CD8-positive, alpha-beta memory T cell (primary cell): ENCODE results near the gene SORCS2. TPM values are rescaled to one million over a fixed set of nuclear protein-coding genes. Genes with fewer than 3 reads are reported as not detected.

Source experiments
- CTCF ChIA-PET: fragments of 350-600 bp; sonication (Branson Sonifier 250); formaldehyde crosslinking; loops from one replicate; lab custom pipeline; 2021; ENCODE audit warnings: antibody characterized with exemption; lab: Charles Lee
- POLR2A ChIA-PET: fragments of 350-600 bp; sonication (Branson Sonifier 250); formaldehyde crosslinking; loops from one replicate; lab custom pipeline; 2021; ENCODE audit warnings: antibody characterized with exemption; lab: Charles Lee
- DNase-seq, 5 donors: peaks; one replicate each; pipeline versions ENCODE4 v3.0.0 to v3.0.0-alpha.2; 2020 to 2022; ENCODE audit warnings: mixed read lengths in 1 of 5
- H3K27ac ChIP-seq: one replicate; pipeline ENCODE4 v1.7.0; 2013; ENCODE audit warnings: low read depth, mild to moderate bottlenecking, low read length, moderate library complexity
- H3K27me3 ChIP-seq: 2 replicates; pipeline ENCODE4 v1.7.0; 2013; ENCODE audit warnings: low read length, mild to moderate bottlenecking; ENCODE audit not compliant: insufficient read depth, poor library complexity, severe bottlenecking
- H3K36me3 ChIP-seq: 2 replicates; pipeline ENCODE4 v1.7.0; 2013; ENCODE audit warnings: mild to moderate bottlenecking, low read length, moderate library complexity; ENCODE audit not compliant: insufficient read depth
- H3K4me1 ChIP-seq: 2 replicates; pipeline ENCODE4 v1.7.0; 2013; ENCODE audit warnings: mild to moderate bottlenecking, low read length, moderate library complexity; ENCODE audit not compliant: insufficient read depth
- H3K4me3 ChIP-seq: 2 replicates; pipeline ENCODE4 v1.7.0; 2013; ENCODE audit warnings: mild to moderate bottlenecking, low read length
- H3K9me3 ChIP-seq: 2 replicates; pipeline ENCODE4 v1.7.0; 2013; ENCODE audit warnings: mild to moderate bottlenecking, low read length
- H3K27ac Mint-ChIP-seq, 8 donors: one replicate each; pipeline ENCODE4 v1.8.0; 2020 to 2021; ENCODE audit warnings: mixed read lengths in 8 of 8, mild to moderate bottlenecking in 6 of 8, inconsistent platforms in 3 of 8, moderate library complexity in 3 of 8
- H3K27me3 Mint-ChIP-seq, 2 donors: one replicate each; pipeline ENCODE4 v1.8.0; 2020 to 2021; ENCODE audit warnings: mixed read lengths in 2 of 2, mild to moderate bottlenecking in 1 of 2, moderate library complexity in 1 of 2
- H3K36me3 Mint-ChIP-seq, 3 donors: one replicate each; pipeline ENCODE4 v1.8.0; 2020 to 2021; ENCODE audit warnings: mixed read lengths in 3 of 3, inconsistent platforms in 1 of 3, mild to moderate bottlenecking in 1 of 3
- H3K4me1 Mint-ChIP-seq, 3 donors: one replicate each; pipeline ENCODE4 v1.8.0; 2020 to 2021; ENCODE audit warnings: mixed read lengths in 3 of 3, inconsistent platforms in 1 of 3, mild to moderate bottlenecking in 1 of 3
- H3K4me3 Mint-ChIP-seq, 7 donors: one replicate each; pipeline ENCODE4 v1.8.0; 2020 to 2021; ENCODE audit warnings: mixed read lengths in 7 of 7, mild to moderate bottlenecking in 6 of 7, moderate library complexity in 4 of 7, inconsistent platforms in 2 of 7
- H3K9me3 Mint-ChIP-seq, 5 donors: one replicate each; pipeline ENCODE4 v1.8.0; 2020 to 2022; ENCODE audit warnings: mixed read lengths in 5 of 5, mild to moderate bottlenecking in 3 of 5, moderate library complexity in 2 of 5, inconsistent platforms in 1 of 5
- polyA plus RNA-seq: library from polyadenylated mRNA; unstranded; fragments of 300-500 nt; fragmentation: Illumina TruSeq; gene quantifications from one replicate; pipeline ENCODE4 v1.2.3, GENCODE V29; 2021
- total RNA-seq, 2 experiments: library from RNA; stranded (reverse); gene quantifications; one replicate each; pipeline ENCODE4 v1.2.3, GENCODE V29; 2021

Gene SORCS2
- total and polyA plus RNA-seq, 3 experiments from 2014 or later, result not detected

- ChIA-PET CTCF (no interaction called here), POLR2A (no interaction called here)
- H3K27me3 Mint-ChIP-seq, result peaks cover 9 to 11% of the 10 kb centered on the region in 2 donors
- no peaks in the 10 kb centered on the region for H3K36me3 Mint-ChIP-seq
- Histone ChIP-seq H3K9me3 (no peaks in the 10 kb centered on the region), H3K4me1 (no peaks in the 10 kb centered on the region), H3K27ac (no peak overlapping the region), H3K27me3 (no peaks in the 10 kb centered on the region), H3K4me3 (no peak overlapping the region), H3K36me3 (no peaks in the 10 kb centered on the region)
- H3K4me1 Mint-ChIP-seq, result no peaks in the 10 kb centered on the region
- DNase-seq, result no peak
- no peak overlapping the region for H3K4me3 Mint-ChIP-seq
- H3K27ac Mint-ChIP-seq, result no peak overlapping the region
- H3K9me3 Mint-ChIP-seq, result peaks cover 0 to 2% (median 0%) of the 10 kb centered on the region in 5 donors
Measured at GRCh38 chr4:7369511-7369910, 177.2 kb downstream of the SORCS2 start.

DNA sequence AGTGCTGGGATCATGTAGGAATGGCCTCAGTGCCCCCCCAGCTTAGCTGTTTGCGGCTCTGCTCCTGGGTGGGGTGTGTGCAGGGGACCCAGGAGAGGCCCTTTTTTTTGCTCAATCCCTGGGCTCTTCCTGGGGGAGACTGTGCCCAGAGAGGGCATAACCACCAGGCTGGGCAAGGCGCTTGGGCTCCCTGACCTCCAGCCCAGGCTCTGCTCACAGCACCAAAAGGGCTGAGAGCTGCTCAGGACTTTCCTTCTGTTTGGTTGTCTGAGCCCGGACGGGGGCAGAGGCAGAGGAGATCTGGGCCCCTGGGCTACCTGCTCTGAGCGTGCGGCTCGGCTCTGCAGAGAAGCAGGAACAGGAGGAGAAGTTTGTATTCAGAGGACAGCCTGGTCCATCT is 177.7 kb downstream of the SORCS2 start:
- no peak overlapping the region for H3K4me3 Mint-ChIP-seq
- no peaks in the 10 kb centered on the region for H3K9me3 ChIP-seq
- DNase-seq, result no peak
- H3K4me1 ChIP-seq, result no peaks in the 10 kb centered on the region
- peaks cover 0 to 2% (median 0%) of the 10 kb centered on the region in 5 donors for H3K9me3 Mint-ChIP-seq
- peaks cover 9 to 11% of the 10 kb centered on the region in 2 donors for H3K27me3 Mint-ChIP-seq
- POLR2A ChIA-PET, result no interaction called here
- H3K36me3 ChIP-seq, result no peaks in the 10 kb centered on the region
- no peak overlapping the region for H3K27ac ChIP-seq
- H3K27me3 ChIP-seq, result no peaks in the 10 kb centered on the region
- no peak overlapping the region for H3K27ac Mint-ChIP-seq
- H3K4me1 Mint-ChIP-seq, result no peaks in the 10 kb centered on the region
- H3K4me3 ChIP-seq, result no peak overlapping the region
- H3K36me3 Mint-ChIP-seq, result no peaks in the 10 kb centered on the region
- CTCF ChIA-PET, result no interaction called here

GRCh38 chr4:7371210-7371941 is 179.0 kb downstream of the SORCS2 start:
- Histone ChIP-seq H3K27ac (no peak overlapping the region), H3K27me3 (no peaks in the 10 kb centered on the region), H3K4me3 (no peak overlapping the region), H3K9me3 (no peaks in the 10 kb centered on the region), H3K36me3 (no peaks in the 10 kb centered on the region), H3K4me1 (no peaks in the 10 kb centered on the region)
- ChIA-PET POLR2A (no interaction called here), CTCF (no interaction called here)
- Mint-ChIP-seq H3K36me3 (no peaks in the 10 kb centered on the region), H3K4me3 (no peak overlapping the region), H3K9me3 (peaks cover 0 to 2% (median 0%) of the 10 kb centered on the region in 5 donors), H3K4me1 (no peaks in the 10 kb centered on the region), H3K27me3 (peaks cover 13 to 21% of the 10 kb centered on the region in 2 donors), H3K27ac (no peak overlapping the region)
- no peak for DNase-seq

DNA sequence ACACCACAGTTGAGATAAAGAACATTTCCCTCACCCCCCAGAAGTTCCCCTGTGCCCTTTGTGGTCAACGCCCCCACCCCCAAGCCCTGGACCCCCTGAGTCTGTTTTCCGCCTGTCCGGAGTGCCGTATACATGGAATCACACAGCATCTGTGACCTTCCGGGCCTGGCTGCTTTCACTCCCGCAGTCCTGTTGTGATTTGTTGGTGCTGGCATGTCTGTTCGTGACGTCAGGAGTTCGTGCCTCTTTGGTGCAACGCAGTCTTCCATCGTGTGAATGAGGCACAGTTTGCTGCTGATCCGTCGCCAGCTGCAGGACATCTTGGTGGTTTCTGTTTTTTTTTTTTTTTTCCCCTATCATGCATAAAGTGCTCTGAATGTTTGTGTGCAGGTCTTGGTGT is 180.3 kb downstream of the SORCS2 start:
- Mint-ChIP-seq H3K4me3 (no peak overlapping the region), H3K27me3 (peaks cover 16 to 33% of the 10 kb centered on the region in 2 donors), H3K4me1 (no peaks in the 10 kb centered on the region), H3K27ac (no peak overlapping the region), H3K9me3 (peaks cover 0 to 2% (median 0%) of the 10 kb centered on the region in 5 donors), H3K36me3 (no peaks in the 10 kb centered on the region)
- Histone ChIP-seq H3K27me3 (no peaks in the 10 kb centered on the region), H3K27ac (no peak overlapping the region), H3K36me3 (no peaks in the 10 kb centered on the region), H3K9me3 (no peaks in the 10 kb centered on the region), H3K4me1 (no peaks in the 10 kb centered on the region), H3K4me3 (no peak overlapping the region)
- ChIA-PET POLR2A (no interaction called here), CTCF (no interaction called here)
- DNase-seq, result no peak

- POLR2A ChIA-PET, result no interaction called here
- DNase-seq, result no peak
- H3K9me3 Mint-ChIP-seq, result peaks cover 0 to 5% (median 0%) of the 10 kb centered on the region in 5 donors
- H3K36me3 Mint-ChIP-seq, result no peaks in the 10 kb centered on the region
- CTCF ChIA-PET, result no interaction called here
- no peaks in the 10 kb centered on the region for H3K4me1 Mint-ChIP-seq
- Histone ChIP-seq H3K9me3 (no peaks in the 10 kb centered on the region), H3K36me3 (no peaks in the 10 kb centered on the region), H3K27me3 (peaks cover 3% of the 10 kb centered on the region), H3K27ac (no peak overlapping the region), H3K4me3 (no peak overlapping the region), H3K4me1 (no peaks in the 10 kb centered on the region)
- H3K27me3 Mint-ChIP-seq, result peaks cover 27 to 51% of the 10 kb centered on the region in 2 donors
- no peak overlapping the region for H3K27ac Mint-ChIP-seq
- no peak overlapping the region for H3K4me3 Mint-ChIP-seq
Measured at GRCh38 chr4:7374571-7374970, 182.2 kb downstream of the SORCS2 start.

GRCh38 chr4:7375427-7375826 is 183.1 kb downstream of the SORCS2 start:
- H3K36me3 Mint-ChIP-seq, result no peaks in the 10 kb centered on the region
- Histone ChIP-seq H3K36me3 (no peaks in the 10 kb centered on the region), H3K4me3 (no peak overlapping the region), H3K9me3 (no peaks in the 10 kb centered on the region), H3K27me3 (peaks cover 4% of the 10 kb centered on the region), H3K27ac (no peak overlapping the region), H3K4me1 (no peaks in the 10 kb centered on the region)
- peaks cover 0 to 5% (median 0%) of the 10 kb centered on the region in 5 donors for H3K9me3 Mint-ChIP-seq
- H3K4me3 Mint-ChIP-seq, result no peak overlapping the region
- peaks cover 29 to 54% of the 10 kb centered on the region in 2 donors for H3K27me3 Mint-ChIP-seq
- H3K4me1 Mint-ChIP-seq, result no peaks in the 10 kb centered on the region
- DNase-seq, result no peak
- no peak overlapping the region for H3K27ac Mint-ChIP-seq
- ChIA-PET CTCF (no interaction called here), POLR2A (no interaction called here)

DNA sequence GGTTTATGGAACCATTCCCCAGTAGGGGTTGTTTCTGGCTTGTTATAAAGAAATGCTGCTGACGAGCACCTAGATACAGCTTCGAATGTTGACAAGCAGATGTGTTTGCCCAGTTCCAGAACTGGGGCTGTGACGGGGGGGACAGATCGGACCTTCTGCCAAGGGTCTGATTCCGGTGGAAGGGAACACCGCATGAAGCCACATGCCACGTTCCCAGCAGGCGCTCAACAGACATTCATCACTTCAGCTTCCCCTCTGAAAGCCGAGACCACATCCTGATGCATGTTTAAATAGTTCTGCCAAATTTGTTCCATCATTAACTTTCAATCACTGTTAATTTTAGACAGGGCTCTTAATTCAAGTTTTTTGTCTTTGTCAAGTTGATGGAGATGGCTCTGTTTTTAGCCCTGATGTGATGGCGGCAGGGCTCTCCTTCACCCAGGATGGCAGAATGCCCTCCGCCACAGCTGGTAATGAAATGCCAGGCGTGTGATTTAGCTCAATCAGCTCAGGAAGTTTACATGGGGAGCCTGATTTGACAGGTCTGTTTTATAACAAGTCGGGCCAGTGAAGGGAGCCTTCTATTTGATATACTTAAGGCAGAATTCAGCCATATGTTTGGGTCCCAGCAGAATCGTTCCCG is 185.0 kb downstream of the SORCS2 start:
- H3K4me3 Mint-ChIP-seq, result no peak overlapping the region

DNA sequence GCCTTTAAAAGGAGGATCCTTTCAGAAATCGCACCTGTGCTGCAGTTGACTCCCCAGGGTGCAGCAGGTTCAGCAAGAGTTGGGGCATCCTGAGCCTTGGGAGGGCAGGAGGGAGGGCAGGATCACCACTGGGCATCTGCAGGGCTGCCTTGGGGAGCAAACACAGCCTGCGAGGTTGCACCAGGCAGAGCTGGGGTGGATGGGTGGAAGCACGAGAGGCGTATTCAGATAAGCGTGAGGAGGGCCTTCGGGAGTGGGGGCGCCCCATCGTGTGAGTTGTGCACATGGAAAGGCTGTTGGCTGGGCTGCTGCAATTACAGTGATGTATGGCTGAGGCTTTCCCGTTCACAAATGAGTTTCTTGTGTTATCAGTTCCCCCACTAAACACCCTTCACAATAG is 186.8 kb downstream of the SORCS2 start:
- CTCF ChIA-PET, result no interaction called here
- peak in 1 of 5 donors; percentile 26 for DNase-seq
- no peaks in the 10 kb centered on the region for H3K4me1 ChIP-seq
- Mint-ChIP-seq H3K4me3 (no peak overlapping the region), H3K36me3 (no peaks in the 10 kb centered on the region), H3K4me1 (no peaks in the 10 kb centered on the region), H3K27me3 (peaks cover 34 to 51% of the 10 kb centered on the region in 2 donors), H3K9me3 (peaks cover 0 to 5% (median 0%) of the 10 kb centered on the region in 5 donors), H3K27ac (no peak overlapping the region)
- no peak overlapping the region for H3K27ac ChIP-seq
- no peaks in the 10 kb centered on the region for H3K36me3 ChIP-seq
- POLR2A ChIA-PET, result no interaction called here
- H3K9me3 ChIP-seq, result no peaks in the 10 kb centered on the region
- no peak overlapping the region for H3K4me3 ChIP-seq
- H3K27me3 ChIP-seq, result peaks cover 4% of the 10 kb centered on the region

More for the DNA sequence above, 185.0 kb downstream of the SORCS2 start:
- Histone ChIP-seq H3K36me3 (no peaks in the 10 kb centered on the region), H3K4me1 (no peaks in the 10 kb centered on the region), H3K9me3 (no peaks in the 10 kb centered on the region), H3K4me3 (no peak overlapping the region), H3K27me3 (peaks cover 4% of the 10 kb centered on the region), H3K27ac (no peak overlapping the region)
- no peak for DNase-seq
- ChIA-PET CTCF (no interaction called here), POLR2A (no interaction called here)
- H3K27ac Mint-ChIP-seq, result peak overlapping the region in 1 of 8 donors; percentile 72
- peaks cover 37 to 61% of the 10 kb centered on the region in 2 donors for H3K27me3 Mint-ChIP-seq
- peaks cover 0 to 5% (median 0%) of the 10 kb centered on the region in 5 donors for H3K9me3 Mint-ChIP-seq
- no peaks in the 10 kb centered on the region for H3K4me1 Mint-ChIP-seq
- no peaks in the 10 kb centered on the region for H3K36me3 Mint-ChIP-seq
